Measurements from ENCODE around the gene DISC1. TPM values are rescaled to one million over a fixed set of nuclear protein-coding genes. Genes with fewer than 3 reads are reported as not detected.

Gene DISC1
- total RNA-seq, 2 experiments from 2014 or later: 19.8 to 20.0 TPM

GRCh38 chr1:232048481-232048880 lies 421.9 kb downstream of the DISC1 start:
- ATAC-seq (ENCODE audit: poor library complexity): no peak
- Mint-ChIP-seq H3K27me3 (no peaks in the 10 kb centered on the region), H3K36me3 (ENCODE audit: low read depth) (no peaks in the 10 kb centered on the region), H3K27ac (no peak overlapping the region), H3K4me3 (no peak overlapping the region), H3K4me1 (ENCODE audit: low read depth) (no peaks in the 10 kb centered on the region), H3K9me3 (no peaks in the 10 kb centered on the region)
- no peak for DNase-seq
- intact Hi-C loops (cut with DNase I, micrococcal nuclease): no loop called here
- no peaks in the 10 kb centered on the region for H3K36me3 ChIP-seq (ENCODE audit: insufficient read depth, low read length)
- ChIA-PET CTCF (interaction anchor here (1.2 kb wide), 1 partner anchor 15 kb away, joined by 3 read pairs; no protein-coding TSS in a partner anchor), POLR2A (no interaction called here)
- peaks cover 0 to 5% of the 10 kb centered on the region in 2 experiments for H3K9me3 ChIP-seq (ENCODE audit: control insufficient read depth in 1 of 2, insufficient read depth in 1 of 2, low read length in 2 of 2)
- no peak for TF ChIP-seq CTCF (IDR thresholded peaks at IDR 0.05)
- no peak overlapping the region for H3K4me3 ChIP-seq (ENCODE audit: low read length)
- H3K4me1 ChIP-seq (ENCODE audit: insufficient read depth, low read length): no peaks in the 10 kb centered on the region
- H3K27me3 ChIP-seq (ENCODE audit: control insufficient read depth in 1 of 2, insufficient read depth in 2 of 2, low read length in 2 of 2): no peaks in the 10 kb centered on the region
- H3K27ac ChIP-seq (ENCODE audit: low read depth in 1 of 2, low read length in 2 of 2): no peak overlapping the region

GRCh38 chr1:232049335-232049734 lies 422.7 kb downstream of the DISC1 start:
- Mint-ChIP-seq H3K4me3 (no peak overlapping the region), H3K36me3 (ENCODE audit: low read depth) (no peaks in the 10 kb centered on the region), H3K27me3 (no peaks in the 10 kb centered on the region), H3K27ac (no peak overlapping the region), H3K4me1 (ENCODE audit: low read depth) (no peaks in the 10 kb centered on the region), H3K9me3 (no peaks in the 10 kb centered on the region)
- H3K9me3 ChIP-seq (ENCODE audit: control insufficient read depth in 1 of 2, insufficient read depth in 1 of 2, low read length in 2 of 2): peaks cover 0 to 5% of the 10 kb centered on the region in 2 experiments
- no peak for ATAC-seq (ENCODE audit: poor library complexity)
- H3K4me1 ChIP-seq (ENCODE audit: insufficient read depth, low read length): no peaks in the 10 kb centered on the region
- no peak overlapping the region for H3K4me3 ChIP-seq (ENCODE audit: low read length)
- ChIA-PET POLR2A (no interaction called here), CTCF (no interaction called here)
- intact Hi-C loops (cut with DNase I, micrococcal nuclease): no loop called here
- H3K36me3 ChIP-seq (ENCODE audit: insufficient read depth, low read length): no peaks in the 10 kb centered on the region
- DNase-seq: no peak
- H3K27me3 ChIP-seq (ENCODE audit: control insufficient read depth in 1 of 2, insufficient read depth in 2 of 2, low read length in 2 of 2): no peaks in the 10 kb centered on the region
- TF ChIP-seq CTCF (IDR thresholded peaks at IDR 0.05): no peak
- H3K27ac ChIP-seq (ENCODE audit: low read depth in 1 of 2, low read length in 2 of 2): no peak overlapping the region

GRCh38 chr1:232057217-232057895 lies 430.8 kb downstream of the DISC1 start:
- H3K27ac Mint-ChIP-seq: no peak overlapping the region
- CTCF ChIA-PET: interaction anchor here (0.8 kb wide), 1 partner anchor 300 kb away, joined by 3 read pairs; no protein-coding TSS in a partner anchor
- POLR2A ChIA-PET: no interaction called here

More at GRCh38 chr1:232057217-232057895, 430.8 kb downstream of the DISC1 start:
- DNase-seq: no peak
- no peaks in the 10 kb centered on the region for H3K9me3 Mint-ChIP-seq
- Histone ChIP-seq H3K27ac (ENCODE audit: low read depth in 1 of 2, low read length in 2 of 2) (no peak overlapping the region), H3K9me3 (ENCODE audit: control insufficient read depth in 1 of 2, insufficient read depth in 1 of 2, low read length in 2 of 2) (peaks cover 0 to 5% of the 10 kb centered on the region in 2 experiments), H3K36me3 (ENCODE audit: insufficient read depth, low read length) (no peaks in the 10 kb centered on the region), H3K4me3 (ENCODE audit: low read length) (no peak overlapping the region), H3K27me3 (ENCODE audit: control insufficient read depth in 1 of 2, insufficient read depth in 2 of 2, low read length in 2 of 2) (peaks cover 0 to 2% of the 10 kb centered on the region in 2 experiments), H3K4me1 (ENCODE audit: insufficient read depth, low read length) (no peaks in the 10 kb centered on the region)
- TF ChIP-seq CTCF (IDR thresholded peaks at IDR 0.05): no peak
- no peak for ATAC-seq (ENCODE audit: poor library complexity)
- no peaks in the 10 kb centered on the region for H3K36me3 Mint-ChIP-seq (ENCODE audit: low read depth)
- no peak overlapping the region for H3K4me3 Mint-ChIP-seq
- no peaks in the 10 kb centered on the region for H3K4me1 Mint-ChIP-seq (ENCODE audit: low read depth)
- no peaks in the 10 kb centered on the region for H3K27me3 Mint-ChIP-seq
- intact Hi-C loops (cut with DNase I, micrococcal nuclease): no loop called here

Data from CD4-positive, alpha-beta T cell (primary cell).